ENCODE data around the gene PFKP. TPM values are rescaled to one million over a fixed set of nuclear protein-coding genes. Genes with fewer than 3 reads are reported as not detected.
"Not testable (repeated sequence)": the region's sequence is repeated elsewhere in the genome, so short reads cannot be mapped to it uniquely, and the experiment has no call there.

PFKP gene
- total and polyA plus RNA-seq, 2 experiments from 2014 or later = 24.6 to 48.9 TPM

GRCh38 chr10:3105166-3105565, 37.8 kb downstream of the PFKP start:
- DNase-seq (ENCODE audit: low spot score) = no peak
- H3K9me3 ChIP-seq (ENCODE audit: low read depth) = no peaks in the 10 kb centered on the region
- H4K20me1 ChIP-seq (ENCODE audit: insufficient read depth, poor library complexity, severe bottlenecking) = no peaks in the 10 kb centered on the region
- H3K36me3 ChIP-seq (replicated peaks; ENCODE audit: insufficient read depth, low read depth) = no peaks in the 10 kb centered on the region
- no peak overlapping the region for H3K27ac ChIP-seq
- no peak overlapping the region for H3K4me2 ChIP-seq
- no peaks in the 10 kb centered on the region for H3K79me2 ChIP-seq
- 94% methylated on average over 20 of the region's 20 CpGs for WGBS (ENCODE audit: low lambda C conversion rate, missing lambda C conversion rate)
- H3K4me1 ChIP-seq (ENCODE audit: insufficient read depth) = no peaks in the 10 kb centered on the region
- no peak overlapping the region for H3K4me3 ChIP-seq
- TF ChIP-seq EZH2phosphoT487 (IDR thresholded peaks at IDR 0.05; ENCODE audit: low read depth, severe bottlenecking, unreplicated experiment) (no peak), EZH2 (IDR thresholded peaks at IDR 0.05; ENCODE audit: borderline replicate concordance) (no peak), CTCF (IDR thresholded peaks at IDR 0.05; ENCODE audit: poor library complexity) (no peak)
- H2AFZ ChIP-seq = no peak overlapping the region
- no peaks in the 10 kb centered on the region for H3K9me2 ChIP-seq (replicated peaks; ENCODE audit: insufficient read depth)
- H3K27me3 ChIP-seq = no peaks in the 10 kb centered on the region

GRCh38 chr10:3105905-3106304, 38.6 kb downstream of the PFKP start:
- no peaks in the 10 kb centered on the region for H3K9me3 ChIP-seq (ENCODE audit: low read depth)
- H4K20me1 ChIP-seq (ENCODE audit: insufficient read depth, poor library complexity, severe bottlenecking) = no peaks in the 10 kb centered on the region
- no peaks in the 10 kb centered on the region for H3K79me2 ChIP-seq
- 82% methylated on average over 16 of the region's 20 CpGs for WGBS (ENCODE audit: low lambda C conversion rate, missing lambda C conversion rate)
- H2AFZ ChIP-seq = no peak overlapping the region
- H3K4me2 ChIP-seq = no peak overlapping the region
- DNase-seq (ENCODE audit: low spot score) = no peak
- H3K4me3 ChIP-seq = no peak overlapping the region
- no peaks in the 10 kb centered on the region for H3K27me3 ChIP-seq
- H3K27ac ChIP-seq = no peak overlapping the region
- no peaks in the 10 kb centered on the region for H3K4me1 ChIP-seq (ENCODE audit: insufficient read depth)
- TF ChIP-seq EZH2 (IDR thresholded peaks at IDR 0.05; ENCODE audit: borderline replicate concordance) (no peak), EZH2phosphoT487 (IDR thresholded peaks at IDR 0.05; ENCODE audit: low read depth, severe bottlenecking, unreplicated experiment) (no peak), CTCF (IDR thresholded peaks at IDR 0.05; ENCODE audit: poor library complexity) (no peak)
- no peaks in the 10 kb centered on the region for H3K36me3 ChIP-seq (replicated peaks; ENCODE audit: insufficient read depth, low read depth)
- no peaks in the 10 kb centered on the region for H3K9me2 ChIP-seq (replicated peaks; ENCODE audit: insufficient read depth)

- H3K79me2 ChIP-seq; H3K36me3 ChIP-seq (replicated peaks; ENCODE audit: insufficient read depth, low read depth); H2AFZ ChIP-seq; H4K20me1 ChIP-seq (ENCODE audit: insufficient read depth, poor library complexity, severe bottlenecking); H3K27me3 ChIP-seq; H3K4me2 ChIP-seq; H3K4me1 ChIP-seq (ENCODE audit: insufficient read depth); H3K27ac ChIP-seq; DNase-seq (ENCODE audit: low spot score); H3K9me3 ChIP-seq (ENCODE audit: low read depth); H3K4me3 ChIP-seq; H3K9me2 ChIP-seq (replicated peaks; ENCODE audit: insufficient read depth): not testable (repeated sequence)
- WGBS (ENCODE audit: low lambda C conversion rate, missing lambda C conversion rate) = 92% methylated on average over 5 of the region's 10 CpGs
Observed at GRCh38 chr10:3106328-3106727, 39.0 kb downstream of the PFKP start.

GRCh38 chr10:3106928-3107425, 39.6 kb downstream of the PFKP start:
- 94% methylated on average over 4 of the region's 5 CpGs for WGBS (ENCODE audit: low lambda C conversion rate, missing lambda C conversion rate)
- Histone ChIP-seq H3K27ac (no peak overlapping the region), H3K4me1 (ENCODE audit: insufficient read depth) (no peaks in the 10 kb centered on the region), H2AFZ (no peak overlapping the region), H3K9me2 (replicated peaks; ENCODE audit: insufficient read depth) (no peaks in the 10 kb centered on the region), H3K9me3 (ENCODE audit: low read depth) (no peaks in the 10 kb centered on the region), H3K79me2 (no peaks in the 10 kb centered on the region), H4K20me1 (ENCODE audit: insufficient read depth, poor library complexity, severe bottlenecking) (no peaks in the 10 kb centered on the region), H3K4me2 (no peak overlapping the region), H3K27me3 (no peaks in the 10 kb centered on the region), H3K36me3 (replicated peaks; ENCODE audit: insufficient read depth, low read depth) (no peaks in the 10 kb centered on the region), H3K4me3 (no peak overlapping the region)
- TF ChIP-seq EZH2 (IDR thresholded peaks at IDR 0.05; ENCODE audit: borderline replicate concordance) = no peak
- TF ChIP-seq EZH2phosphoT487 (IDR thresholded peaks at IDR 0.05; ENCODE audit: low read depth, severe bottlenecking, unreplicated experiment) = no peak
- no peak for TF ChIP-seq CTCF (IDR thresholded peaks at IDR 0.05; ENCODE audit: poor library complexity)
- no peak for DNase-seq (ENCODE audit: low spot score)
